HG03175 (cell line): ENCODE results near the gene LAMC1.

Source experiments
- ATAC-seq: cut with Tn5 transposase; IDR thresholded peaks from one replicate; pipeline ENCODE4 v1.9.1; 2021; ENCODE audit warnings: mild to moderate bottlenecking, moderate library complexity; ENCODE audit not compliant: unreplicated experiment

The LAMC1 gene

GRCh38 chr1:183023146-183023600 is at the start of gene LAMC1:
Gene LAMC1, plus strand, starts transcription at chr1:183023420. Its CDS starts 297 bp downstream, at chr1:183023717.
- ATAC-seq: peak; percentile 36

- no peak for ATAC-seq
Observed at GRCh38 chr1:182974506-182975191, 48.6 kb upstream of the LAMC1 start.

GRCh38 chr1:182977480-182977879 is 45.7 kb upstream of the LAMC1 start:
- ATAC-seq: no peak

- ATAC-seq: no peak
Observed at GRCh38 chr1:182978151-182978853, 44.9 kb upstream of the LAMC1 start.

- ATAC-seq: no peak
Observed at GRCh38 chr1:182984138-182984537, 39.1 kb upstream of the LAMC1 start.

- ATAC-seq: no peak
Observed at GRCh38 chr1:182984621-182985020, 38.6 kb upstream of the LAMC1 start.

GRCh38 chr1:182985876-182986275 is 37.3 kb upstream of the LAMC1 start:
- ATAC-seq: no peak

- no peak for ATAC-seq
Observed at GRCh38 chr1:182990413-182991144, 32.6 kb upstream of the LAMC1 start.

- no peak for ATAC-seq
Observed at GRCh38 chr1:182993746-182994145, 29.5 kb upstream of the LAMC1 start.

GRCh38 chr1:182995894-182996293 is 27.3 kb upstream of the LAMC1 start:
- no peak for ATAC-seq

GRCh38 chr1:182996816-182997215 is 26.4 kb upstream of the LAMC1 start:
- ATAC-seq: no peak

- no peak for ATAC-seq
Observed at GRCh38 chr1:182998482-182998881, 24.7 kb upstream of the LAMC1 start.

GRCh38 chr1:183000167-183000962 is 22.9 kb upstream of the LAMC1 start:
- ATAC-seq: no peak

- no peak for ATAC-seq
Observed at GRCh38 chr1:183002267-183002666, 21.0 kb upstream of the LAMC1 start.

- no peak for ATAC-seq
Observed at GRCh38 chr1:183002797-183003196, 20.4 kb upstream of the LAMC1 start.

GRCh38 chr1:183003203-183003602 is 20.0 kb upstream of the LAMC1 start:
- no peak for ATAC-seq

- no peak for ATAC-seq
Observed at GRCh38 chr1:183004141-183004540, 19.1 kb upstream of the LAMC1 start.

GRCh38 chr1:183011859-183012258 is 11.4 kb upstream of the LAMC1 start:
- ATAC-seq: no peak

- no peak for ATAC-seq
Observed at GRCh38 chr1:183012301-183012994, 10.8 kb upstream of the LAMC1 start.

GRCh38 chr1:183019139-183019740 is 4.0 kb upstream of the LAMC1 start:
- ATAC-seq: no peak
